Lower leg skin (tissue), 4 donors: Measurements from ENCODE around the gene CNN3. TPM values are rescaled to one million over a fixed set of nuclear protein-coding genes. Genes with fewer than 3 reads are reported as not detected.

Experiments
- DNase-seq, 2 donors: peaks; one replicate each; pipeline ENCODE4 v3.0.0-alpha.2; 2019; ENCODE audit warnings: low spot score in 2 of 2
- H3K4me3 ChIP-seq: fragments of 200-600 bp; sonication (generic); 2 replicates; pipeline ENCODE4 v1.5.1; 2017; ENCODE audit warnings: mild to moderate bottlenecking, low read depth; ENCODE audit not compliant: poor library complexity, severe bottlenecking
- CTCF ChIP-seq, 3 donors: fragments of 450-650 bp; IDR thresholded peaks; one replicate each; pipeline ENCODE4 v1.5.1; 2016; ENCODE audit warnings: antibody characterized with exemption in 3 of 3, mild to moderate bottlenecking in 3 of 3, moderate library complexity in 2 of 3
- POLR2A ChIP-seq, 2 donors: fragments of 450-650 bp; IDR thresholded peaks; one replicate each; pipeline ENCODE4 v1.6.1; 2016 to 2017; ENCODE audit warnings: antibody characterized with exemption in 2 of 2, mild to moderate bottlenecking in 1 of 2, moderate library complexity in 1 of 2
- WGBS, 2 donors: methylation state at CpG; one replicate each; pipeline ENCODE4 v1.1.5; 2018; 5-methylcytosine and 5-hydroxymethylcytosine counted together
- intact Hi-C: fragments of 100-400 bp; cut with DNase I; formaldehyde crosslinking; loops from one replicate; pipeline ENCODE4 v1.15.0; 2023; ENCODE audit warnings: low total_unique reads
- total RNA-seq, 4 donors: library from RNA; depleted of rRNA; stranded (reverse); fragments of >200 nt; gene quantifications; one replicate each; pipeline ENCODE4 v1.1.0, GENCODE V29; 2016

Gene CNN3
- total RNA-seq, 4 donors from 2014 or later = 30.7 to 94.3 (median 47.8) TPM

- WGBS, 2 donors = 90 to 91% methylated on average over 3 of the region's 3 CpGs
- intact Hi-C loops = no loop called here
- no peak for DNase-seq
- H3K4me3 ChIP-seq = no peak overlapping the region
- TF ChIP-seq CTCF (IDR thresholded peaks at IDR 0.05) = no peak
- TF ChIP-seq POLR2A (IDR thresholded peaks at IDR 0.05) = no peak
Observed at GRCh38 chr1:94961988-94962387, 35.1 kb upstream of the CNN3 start.

- TF ChIP-seq CTCF (IDR thresholded peaks at IDR 0.05) = no peak
- TF ChIP-seq POLR2A (IDR thresholded peaks at IDR 0.05) = no peak
- no peak overlapping the region for H3K4me3 ChIP-seq
- DNase-seq = no peak
- WGBS, 2 donors = 94 to 97% methylated on average over 7 of the region's 7 CpGs
- intact Hi-C loops = no loop called here
Observed at GRCh38 chr1:94961582-94961981, 34.7 kb upstream of the CNN3 start.

- intact Hi-C loops = no loop called here
- no peak overlapping the region for H3K4me3 ChIP-seq
- 100% methylated on average over 1 of the region's 1 CpG for WGBS, 2 donors
- TF ChIP-seq CTCF (IDR thresholded peaks at IDR 0.05) (no peak), POLR2A (IDR thresholded peaks at IDR 0.05) (no peak)
- DNase-seq = no peak
Observed at GRCh38 chr1:94958081-94958480, 31.2 kb upstream of the CNN3 start.

- no peak overlapping the region for H3K4me3 ChIP-seq
- intact Hi-C loops = no loop called here
- TF ChIP-seq CTCF (IDR thresholded peaks at IDR 0.05) (no peak), POLR2A (IDR thresholded peaks at IDR 0.05) (no peak)
- 51 to 52% methylated on average over 6 of the region's 6 CpGs for WGBS, 2 donors
- DNase-seq = no peak
Observed at GRCh38 chr1:94955767-94956632, 29.1 kb upstream of the CNN3 start.

GRCh38 chr1:94954263-94955220, 27.6 kb upstream of the CNN3 start:
- intact Hi-C loops = no loop called here
- no peak for TF ChIP-seq CTCF (IDR thresholded peaks at IDR 0.05)
- TF ChIP-seq POLR2A (IDR thresholded peaks at IDR 0.05) = no peak
- no peak overlapping the region for H3K4me3 ChIP-seq
- no peak for DNase-seq
- 81 to 90% methylated on average over 9 of the region's 9 CpGs for WGBS, 2 donors
